WTC11 (cell line): ENCODE data around the gene OFD1. TPM values are rescaled to one million over a fixed set of nuclear protein-coding genes. Genes with fewer than 3 reads are reported as not detected.

Experiments used
- ATAC-seq: fragments of 200-7000 bp; cut with Tn5 transposase; 2 replicates; pipeline ENCODE4 v1.10.0; 2021; ENCODE audit warnings: mild to moderate bottlenecking, moderate library complexity
- CTCF ChIA-PET: fragments of 300-600 bp; sonication (Branson Sonifier 250); formaldehyde crosslinking; loops from one replicate; lab custom pipeline; 2021; ENCODE audit warnings: antibody characterized with exemption; lab: Charles Lee
- POLR2A ChIA-PET: fragments of 350-600 bp; sonication (Branson Sonifier 250); formaldehyde crosslinking; loops from one replicate; lab custom pipeline; 2021; ENCODE audit warnings: antibody characterized with exemption; lab: Charles Lee
- DNase-seq: peaks from one replicate; pipeline ENCODE4 v3.0.0; 2021; ENCODE audit warnings: low spot score
- H3K27ac Mint-ChIP-seq: 2 replicates; pipeline ENCODE4 v1.8.0; 2021; ENCODE audit warnings: mixed read lengths
- H3K27me3 Mint-ChIP-seq: 2 replicates; pipeline ENCODE4 v1.8.0; 2021; ENCODE audit warnings: low read depth, mild to moderate bottlenecking, moderate library complexity, mixed read lengths
- H3K36me3 Mint-ChIP-seq: 2 replicates; pipeline ENCODE4 v1.8.0; 2021; ENCODE audit warnings: mixed read lengths
- H3K4me1 Mint-ChIP-seq: 2 replicates; pipeline ENCODE4 v1.8.0; 2022; ENCODE audit warnings: mixed read lengths
- H3K4me3 Mint-ChIP-seq: 2 replicates; pipeline ENCODE4 v1.8.0; 2021; ENCODE audit warnings: mild to moderate bottlenecking, moderate library complexity, mixed read lengths
- H3K9me3 Mint-ChIP-seq: 2 replicates; pipeline ENCODE4 v1.8.0; 2021; ENCODE audit warnings: mixed read lengths
- AFF4 ChIP-seq: sonication (generic); formaldehyde crosslinking; IDR thresholded peaks from 2 replicates; pipeline ENCODE4 v1.8.1; 2023; ENCODE audit warnings: mild to moderate bottlenecking, missing genetic modification reagents, borderline replicate concordance
- ATF2 ChIP-seq: sonication (generic); formaldehyde crosslinking; IDR thresholded peaks from 2 replicates; pipeline ENCODE4 v1.8.1; 2022; ENCODE audit warnings: low read depth, missing genetic modification reagents, borderline replicate concordance
- ATF3 ChIP-seq: sonication (generic); formaldehyde crosslinking; conservative IDR thresholded peaks from 2 replicates; pipeline ENCODE4 v1.8.1; 2022; ENCODE audit warnings: mild to moderate bottlenecking, missing genetic modification reagents
- ATF6 ChIP-seq: sonication (generic); formaldehyde crosslinking; IDR thresholded peaks from 2 replicates; pipeline ENCODE4 v1.8.1; 2023; ENCODE audit warnings: mild to moderate bottlenecking, missing genetic modification reagents
- CBFB ChIP-seq: sonication (generic); formaldehyde crosslinking; IDR thresholded peaks from 2 replicates; pipeline ENCODE4 v1.8.1; 2022; ENCODE audit warnings: mild to moderate bottlenecking, low read depth, missing genetic modification reagents
- CREM ChIP-seq: sonication (generic); formaldehyde crosslinking; IDR thresholded peaks from 2 replicates; pipeline ENCODE4 v1.8.1; 2022; ENCODE audit warnings: mild to moderate bottlenecking, missing genetic modification reagents, moderate library complexity
- JUN ChIP-seq: sonication (generic); formaldehyde crosslinking; IDR thresholded peaks from 2 replicates; pipeline ENCODE4 v1.8.0; 2023; ENCODE audit warnings: mild to moderate bottlenecking, missing genetic modification reagents
- NFE2L1 ChIP-seq: sonication (generic); formaldehyde crosslinking; IDR thresholded peaks from 2 replicates; pipeline ENCODE4 v1.8.1; 2023; ENCODE audit warnings: missing genetic modification reagents
- NR1H2 ChIP-seq: sonication (generic); formaldehyde crosslinking; IDR thresholded peaks from 2 replicates; pipeline ENCODE4 v1.9.0; 2021; ENCODE audit warnings: mild to moderate bottlenecking, moderate library complexity, missing genetic modification reagents
- PRDM15 ChIP-seq: sonication (generic); formaldehyde crosslinking; IDR thresholded peaks from 2 replicates; pipeline ENCODE4 v1.8.0; 2022; ENCODE audit warnings: missing genetic modification reagents
- PREB ChIP-seq: sonication (generic); formaldehyde crosslinking; IDR thresholded peaks from 2 replicates; pipeline ENCODE4 v1.8.1; 2022; ENCODE audit warnings: mild to moderate bottlenecking, missing genetic modification reagents, moderate library complexity, borderline replicate concordance
- SMAD3 ChIP-seq: sonication (generic); formaldehyde crosslinking; IDR thresholded peaks from 2 replicates; pipeline ENCODE4 v1.8.0; 2022; ENCODE audit warnings: missing genetic modification reagents, mild to moderate bottlenecking, borderline replicate concordance
- SMAD4 ChIP-seq: sonication (generic); formaldehyde crosslinking; IDR thresholded peaks from 2 replicates; pipeline ENCODE4 v1.8.0; 2022; ENCODE audit warnings: mild to moderate bottlenecking, missing genetic modification reagents
- SP1 ChIP-seq: sonication (generic); formaldehyde crosslinking; conservative IDR thresholded peaks from 2 replicates; pipeline ENCODE4 v1.8.1; 2022; ENCODE audit warnings: missing genetic modification reagents
- TP53 ChIP-seq: sonication (generic); formaldehyde crosslinking; IDR thresholded peaks from 2 replicates; pipeline ENCODE4 v1.8.1; 2023; ENCODE audit warnings: mild to moderate bottlenecking, missing genetic modification reagents
- ZNF317 ChIP-seq: sonication (generic); formaldehyde crosslinking; IDR thresholded peaks from 2 replicates; pipeline ENCODE4 v1.8.1; 2023; ENCODE audit warnings: low read depth, mild to moderate bottlenecking, moderate library complexity, missing genetic modification reagents, borderline replicate concordance
- ZNF423 ChIP-seq: fragments of 250-450 bp; sonication (Bioruptor Pico); IDR thresholded peaks from 2 replicates; pipeline ENCODE4 v2.1.2; 2022; ENCODE audit warnings: mild to moderate bottlenecking, moderate library complexity
- ZNF512 ChIP-seq: sonication (generic); formaldehyde crosslinking; IDR thresholded peaks from 2 replicates; pipeline ENCODE4 v1.8.1; 2022; ENCODE audit warnings: missing genetic modification reagents, borderline replicate concordance
- total RNA-seq: library from RNA; stranded (reverse); gene quantifications from 3 replicates; pipeline ENCODE4 v1.2.3, GENCODE V29; 2021

The OFD1 gene
- total RNA-seq, 1 experiment from 2014 or later, result 23.4 TPM

GRCh38 chrX:13688958-13689740 is 45.4 kb upstream of the OFD1 start, which contains the start of gene RAB9A (continued):
- TF ChIP-seq PRDM15, result no peak
- TF ChIP-seq ZNF423 (CRISPR knock-in tag), result peak; percentile 38; the same call in 1 of the 2 replicates

GRCh38 chrX:13689741-13690211 is 44.8 kb upstream of the OFD1 start:
- Mint-ChIP-seq H3K9me3 (no peaks in the 10 kb centered on the region), H3K27ac (no peak overlapping the region), H3K4me1 (peaks cover 32% of the 10 kb centered on the region), H3K36me3 (no peaks in the 10 kb centered on the region), H3K4me3 (peak overlapping the region; percentile 87), H3K27me3 (peaks cover 19% of the 10 kb centered on the region)
- no peak for TF ChIP-seq ZNF317
- TF ChIP-seq AFF4 (CRISPR knock-in tag), result no peak
- TF ChIP-seq CREM (CRISPR knock-in tag), result no peak
- no peak for TF ChIP-seq ATF2 (CRISPR knock-in tag)
- no peak for TF ChIP-seq ZNF512 (CRISPR knock-in tag)
- no peak for TF ChIP-seq SP1 (CRISPR knock-in tag)
- TF ChIP-seq SMAD4, result no peak
- no peak for TF ChIP-seq JUN
- TF ChIP-seq CBFB (CRISPR knock-in tag), result no peak
- TF ChIP-seq ATF3, result no peak
- TF ChIP-seq SMAD3 (CRISPR knock-in tag), result no peak
- no peak for TF ChIP-seq PREB (CRISPR knock-in tag)
- no peak for TF ChIP-seq ATF6 (CRISPR knock-in tag)
- TF ChIP-seq TP53 (CRISPR knock-in tag), result no peak
- no peak for TF ChIP-seq NFE2L1 (CRISPR knock-in tag)
- no peak for TF ChIP-seq NR1H2 (CRISPR knock-in tag)
- POLR2A ChIA-PET, result interaction anchor here (2.6 kb wide), 1 partner anchor 45 kb away, joined by 12 read pairs; the partner anchor contains the start of genes OFD1 and TRAPPC2
- CTCF ChIA-PET, result no interaction called here
- ATAC-seq (no peak), DNase-seq (no peak)
